ENCODE data around the gene NEMP1. TPM values are rescaled to one million over a fixed set of nuclear protein-coding genes. Genes with fewer than 3 reads are reported as not detected.

NEMP1 gene
- total and polyA plus RNA-seq, 2 of the 8 experiments (the other 6 are each of a cell fraction or from before 2014, with no cell fraction given): 30.1 to 43.2 TPM

- peak; percentile 54 for TF ChIP-seq POLR2AphosphoS5 (IDR thresholded peaks at IDR 0.05; ENCODE audit: low read depth, low read length)
- no peak for TF ChIP-seq TCF12 (IDR thresholded peaks at IDR 0.05; ENCODE audit: low read depth, low read length)
- no peak for TF ChIP-seq POU5F1 (IDR thresholded peaks at IDR 0.05; ENCODE audit: low read depth, low read length)
- no peak for TF ChIP-seq BRCA1 (IDR thresholded peaks at IDR 0.05; ENCODE audit: low read depth, low read length)
- TF ChIP-seq ZNF274 (IDR thresholded peaks at IDR 0.05; ENCODE audit: borderline replicate concordance, extremely low read depth, low read length): no peak
- no peak for TF ChIP-seq RBBP5 (IDR thresholded peaks at IDR 0.05; ENCODE audit: borderline replicate concordance, low read depth, low read length)
Observed at GRCh38 chr12:57093415-57094207, 15.0 kb upstream of the NEMP1 start (continued).
